22Rv1 (cell line): ENCODE results near the gene PACSIN1.

ENCODE experiments used
- CTCF ChIP-seq: fragments of 450-650 bp; IDR thresholded peaks from 2 replicates; pipeline ENCODE4 v1.5.1; 2017; ENCODE audit warnings: mild to moderate bottlenecking
- ZFX ChIP-seq: fragments of 450-650 bp; IDR thresholded peaks from 2 replicates; pipeline ENCODE4 v1.6.1; 2017; ENCODE audit warnings: antibody characterized with exemption, borderline replicate concordance

GRCh38 chr6:34512738-34513115 is 46.9 kb downstream of the PACSIN1 start:
- TF ChIP-seq CTCF = no peak
- TF ChIP-seq ZFX = no peak
